ENCODE measurements around the gene CACNA1C.

DNA sequence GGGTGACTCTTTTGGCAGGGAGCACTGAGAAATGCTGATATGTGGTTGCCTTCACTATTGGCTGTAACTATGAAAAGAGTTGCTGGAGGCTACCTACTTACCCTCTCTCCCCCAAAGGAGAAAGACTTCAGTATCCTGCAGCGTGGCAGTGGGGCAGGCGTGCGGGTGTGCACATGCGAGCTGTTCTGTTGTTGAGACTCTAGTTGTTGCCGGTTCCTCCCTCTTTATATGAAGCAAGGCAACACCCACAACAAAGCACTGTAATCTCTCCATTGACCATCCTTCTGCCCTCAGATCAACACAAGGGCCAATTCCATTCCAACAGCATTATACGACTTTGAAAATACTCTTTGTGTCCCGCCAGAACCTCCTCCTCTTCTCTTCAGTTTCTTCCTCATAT is 259.4 kb downstream of the CACNA1C start:
- TF ChIP-seq, protein P1, sequence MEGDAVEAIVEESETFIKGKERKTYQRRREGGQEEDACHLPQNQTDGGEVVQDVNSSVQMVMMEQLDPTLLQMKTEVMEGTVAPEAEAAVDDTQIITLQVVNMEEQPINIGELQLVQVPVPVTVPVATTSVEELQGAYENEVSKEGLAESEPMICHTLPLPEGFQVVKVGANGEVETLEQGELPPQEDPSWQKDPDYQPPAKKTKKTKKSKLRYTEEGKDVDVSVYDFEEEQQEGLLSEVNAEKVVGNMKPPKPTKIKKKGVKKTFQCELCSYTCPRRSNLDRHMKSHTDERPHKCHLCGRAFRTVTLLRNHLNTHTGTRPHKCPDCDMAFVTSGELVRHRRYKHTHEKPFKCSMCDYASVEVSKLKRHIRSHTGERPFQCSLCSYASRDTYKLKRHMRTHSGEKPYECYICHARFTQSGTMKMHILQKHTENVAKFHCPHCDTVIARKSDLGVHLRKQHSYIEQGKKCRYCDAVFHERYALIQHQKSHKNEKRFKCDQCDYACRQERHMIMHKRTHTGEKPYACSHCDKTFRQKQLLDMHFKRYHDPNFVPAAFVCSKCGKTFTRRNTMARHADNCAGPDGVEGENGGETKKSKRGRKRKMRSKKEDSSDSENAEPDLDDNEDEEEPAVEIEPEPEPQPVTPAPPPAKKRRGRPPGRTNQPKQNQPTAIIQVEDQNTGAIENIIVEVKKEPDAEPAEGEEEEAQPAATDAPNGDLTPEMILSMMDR (IDR thresholded peaks at IDR 0.05): no peak
- no peak for TF ChIP-seq POLR2A (IDR thresholded peaks at IDR 0.05)
